GM12865 (cell line): ENCODE data around the gene CRADD.
"Not testable (repeated sequence)": the region's sequence is repeated elsewhere in the genome, so short reads cannot be mapped to it uniquely, and the experiment has no call there.

Experiments used
- DNase-seq: peaks from one replicate; pipeline ENCODE4 v3.0.0; 2010; ENCODE audit warnings: low read depth
- H3K4me3 ChIP-seq: 2 replicates; pipeline ENCODE4 v1.5.1; 2011; ENCODE audit warnings: mild to moderate bottlenecking, low read depth, low read length, control low read depth
- TF ChIP-seq, protein P1 (sequence below): IDR thresholded peaks from 2 replicates; pipeline ENCODE4 v1.5.1; 2011; ENCODE audit warnings: low read length, control low read depth, low read depth, inconsistent platforms; ENCODE audit not compliant: insufficient read depth; ENCODE audit errors: missing control alignments

CRADD gene

GRCh38 chr12:93922583-93923006 lies 245.4 kb downstream of the CRADD start:
- no peak overlapping the region for H3K4me3 ChIP-seq
- TF ChIP-seq, protein P1, sequence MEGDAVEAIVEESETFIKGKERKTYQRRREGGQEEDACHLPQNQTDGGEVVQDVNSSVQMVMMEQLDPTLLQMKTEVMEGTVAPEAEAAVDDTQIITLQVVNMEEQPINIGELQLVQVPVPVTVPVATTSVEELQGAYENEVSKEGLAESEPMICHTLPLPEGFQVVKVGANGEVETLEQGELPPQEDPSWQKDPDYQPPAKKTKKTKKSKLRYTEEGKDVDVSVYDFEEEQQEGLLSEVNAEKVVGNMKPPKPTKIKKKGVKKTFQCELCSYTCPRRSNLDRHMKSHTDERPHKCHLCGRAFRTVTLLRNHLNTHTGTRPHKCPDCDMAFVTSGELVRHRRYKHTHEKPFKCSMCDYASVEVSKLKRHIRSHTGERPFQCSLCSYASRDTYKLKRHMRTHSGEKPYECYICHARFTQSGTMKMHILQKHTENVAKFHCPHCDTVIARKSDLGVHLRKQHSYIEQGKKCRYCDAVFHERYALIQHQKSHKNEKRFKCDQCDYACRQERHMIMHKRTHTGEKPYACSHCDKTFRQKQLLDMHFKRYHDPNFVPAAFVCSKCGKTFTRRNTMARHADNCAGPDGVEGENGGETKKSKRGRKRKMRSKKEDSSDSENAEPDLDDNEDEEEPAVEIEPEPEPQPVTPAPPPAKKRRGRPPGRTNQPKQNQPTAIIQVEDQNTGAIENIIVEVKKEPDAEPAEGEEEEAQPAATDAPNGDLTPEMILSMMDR, result no peak
- no peak for DNase-seq

DNA sequence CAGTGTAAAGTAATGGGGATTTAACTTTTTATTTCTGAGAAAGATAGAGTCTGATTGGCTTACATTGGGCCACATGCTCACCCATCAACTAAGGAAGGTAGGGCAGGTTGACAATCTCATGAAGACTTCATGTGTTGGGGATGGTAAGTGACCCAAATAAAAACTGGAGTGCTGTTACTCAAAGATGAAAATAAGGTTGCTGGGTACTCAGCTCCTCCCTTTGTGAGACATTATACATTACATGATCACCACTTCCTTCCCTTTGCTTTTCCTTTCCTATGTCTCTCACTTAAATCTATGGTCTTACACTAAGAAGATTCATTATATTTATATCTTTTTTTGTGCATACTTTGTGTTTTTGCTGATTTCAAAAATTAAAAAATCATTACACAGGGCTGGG lies 247.2 kb downstream of the CRADD start:
- TF ChIP-seq, protein P1, result no peak
- H3K4me3 ChIP-seq, result no peak overlapping the region
- DNase-seq, result no peak

- no peak for DNase-seq
- TF ChIP-seq, protein P1, result no peak
- H3K4me3 ChIP-seq, result no peak overlapping the region
Measured at GRCh38 chr12:93925585-93926205, 248.5 kb downstream of the CRADD start.

DNA sequence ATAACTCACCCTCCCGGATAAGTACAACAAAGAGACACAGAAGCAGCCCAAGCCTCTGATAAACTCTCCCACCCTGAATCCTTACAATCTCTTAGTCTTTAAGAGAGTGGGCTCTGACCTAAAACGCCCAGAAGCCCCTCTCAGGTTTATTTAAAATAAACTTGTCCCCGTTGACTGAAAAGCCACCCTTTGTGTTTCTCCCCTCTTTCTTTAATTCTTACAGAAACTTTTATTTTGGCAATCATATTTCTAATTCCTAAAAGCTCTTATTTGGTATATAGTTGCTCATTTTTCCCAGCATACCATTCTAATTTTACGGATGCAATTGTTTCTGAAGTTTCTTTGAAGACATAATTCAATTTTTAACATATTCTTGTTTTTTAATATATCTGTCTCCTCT lies 249.1 kb downstream of the CRADD start:
- no peak overlapping the region for H3K4me3 ChIP-seq
- TF ChIP-seq, protein P1, result no peak
- DNase-seq, result no peak

DNA sequence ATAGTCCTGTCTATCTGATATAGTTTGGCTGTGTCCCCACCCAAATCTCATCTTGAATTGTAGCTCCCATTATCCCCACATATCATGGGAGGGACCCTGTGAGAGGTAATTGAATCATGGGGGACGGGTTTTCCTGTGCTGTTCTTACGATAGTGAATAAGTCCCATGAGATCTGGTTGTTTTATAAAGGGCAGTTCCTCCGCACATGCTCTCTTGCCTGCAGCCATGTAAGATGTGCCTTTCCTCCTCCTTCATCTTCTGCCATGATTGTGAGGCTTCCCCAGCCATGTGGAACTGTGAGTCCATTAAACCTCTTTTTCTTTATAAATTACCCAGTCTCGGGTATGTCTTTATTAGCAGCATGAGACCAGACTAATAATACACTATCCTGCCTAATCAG lies 251.9 kb downstream of the CRADD start:
- H3K4me3 ChIP-seq, DNase-seq: not testable (repeated sequence)

DNA sequence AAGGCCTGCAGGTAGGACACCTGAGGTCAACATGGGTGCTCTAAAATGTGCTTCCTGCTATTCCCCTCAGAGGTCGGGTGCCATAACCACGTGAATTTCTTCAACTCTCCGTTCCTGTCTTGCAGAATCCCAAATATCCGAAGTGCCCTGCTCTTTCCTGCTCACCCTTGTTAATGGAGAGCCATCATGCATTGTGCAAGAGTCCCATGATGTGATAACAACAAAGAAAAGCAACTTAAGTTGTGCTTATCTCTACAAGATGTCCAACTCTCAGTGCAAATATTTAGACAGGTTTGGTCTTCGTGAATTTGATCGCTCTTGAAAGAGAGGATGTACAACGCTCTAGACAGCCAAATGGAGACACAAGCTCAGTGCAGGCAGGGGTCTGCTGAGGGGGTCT lies 260.6 kb downstream of the CRADD start:
- TF ChIP-seq, protein P1, result no peak
- no peak for DNase-seq
- H3K4me3 ChIP-seq, result no peak overlapping the region

GRCh38 chr12:93938317-93938716 lies 261.1 kb downstream of the CRADD start:
- TF ChIP-seq, protein P1, result no peak
- no peak overlapping the region for H3K4me3 ChIP-seq
- DNase-seq, result no peak
